Vagina (tissue), 2 donors: ENCODE results near the gene OR2V2.
"Not testable (repeated sequence)": the region's sequence is repeated elsewhere in the genome, so short reads cannot be mapped to it uniquely, and the experiment has no call there.

Experiments used
- POLR2AphosphoS5 ChIP-seq, 2 donors: sonication (generic); formaldehyde crosslinking; IDR thresholded peaks; one replicate each; pipeline ENCODE4 v1.9.0; 2017; ENCODE audit warnings: antibody characterized with exemption in 2 of 2, mild to moderate bottlenecking in 2 of 2, low read depth in 1 of 2; ENCODE audit not compliant: insufficient read depth in 1 of 2
- TF ChIP-seq, protein P1 (sequence below), 3 experiments: fragments of 450-650 bp in 2 of 3; fragments of 200-600 bp in 1 of 3; sonication (generic) in 1 of 3; IDR thresholded peaks; one replicate each; pipeline ENCODE4 v1.5.1; 2017 to 2019; ENCODE audit warnings: antibody characterized with exemption in 3 of 3, mild to moderate bottlenecking in 2 of 3, moderate library complexity in 2 of 3

DNA sequence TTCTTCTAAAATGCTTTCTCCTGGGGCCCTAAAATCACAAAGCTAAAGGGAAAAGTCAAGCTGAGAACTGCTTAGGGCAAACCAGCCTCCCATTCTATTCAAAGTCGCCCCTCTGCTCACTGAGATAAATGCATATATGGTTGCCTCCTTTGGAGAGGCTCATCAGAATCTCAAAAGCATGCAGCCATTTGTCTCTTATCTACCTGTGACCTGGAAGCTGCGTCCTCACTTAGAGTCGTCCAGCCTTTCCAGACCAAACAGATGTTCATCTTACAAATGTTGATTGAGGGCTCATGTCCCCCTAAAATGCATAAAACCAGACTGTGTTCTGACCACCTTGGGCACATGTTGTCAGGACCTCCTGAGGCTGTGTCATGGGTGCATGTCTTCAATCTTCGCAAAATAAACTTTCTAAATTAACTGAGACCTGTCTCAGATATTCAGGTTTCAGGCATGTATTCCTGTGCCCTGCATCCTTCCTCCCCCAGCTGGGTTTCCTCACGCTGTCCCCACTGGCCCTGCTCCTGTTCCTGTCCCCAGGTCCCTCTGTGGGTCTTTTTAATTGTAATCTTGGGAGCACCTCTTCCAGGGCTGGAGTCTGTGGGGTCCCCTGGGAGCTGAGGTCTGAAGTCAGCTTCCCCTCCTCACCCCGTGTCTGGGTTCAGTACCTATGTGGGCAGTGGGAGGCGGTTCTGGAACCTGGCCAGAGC is at the start of gene OR2V2:
- TF ChIP-seq, protein P1, sequence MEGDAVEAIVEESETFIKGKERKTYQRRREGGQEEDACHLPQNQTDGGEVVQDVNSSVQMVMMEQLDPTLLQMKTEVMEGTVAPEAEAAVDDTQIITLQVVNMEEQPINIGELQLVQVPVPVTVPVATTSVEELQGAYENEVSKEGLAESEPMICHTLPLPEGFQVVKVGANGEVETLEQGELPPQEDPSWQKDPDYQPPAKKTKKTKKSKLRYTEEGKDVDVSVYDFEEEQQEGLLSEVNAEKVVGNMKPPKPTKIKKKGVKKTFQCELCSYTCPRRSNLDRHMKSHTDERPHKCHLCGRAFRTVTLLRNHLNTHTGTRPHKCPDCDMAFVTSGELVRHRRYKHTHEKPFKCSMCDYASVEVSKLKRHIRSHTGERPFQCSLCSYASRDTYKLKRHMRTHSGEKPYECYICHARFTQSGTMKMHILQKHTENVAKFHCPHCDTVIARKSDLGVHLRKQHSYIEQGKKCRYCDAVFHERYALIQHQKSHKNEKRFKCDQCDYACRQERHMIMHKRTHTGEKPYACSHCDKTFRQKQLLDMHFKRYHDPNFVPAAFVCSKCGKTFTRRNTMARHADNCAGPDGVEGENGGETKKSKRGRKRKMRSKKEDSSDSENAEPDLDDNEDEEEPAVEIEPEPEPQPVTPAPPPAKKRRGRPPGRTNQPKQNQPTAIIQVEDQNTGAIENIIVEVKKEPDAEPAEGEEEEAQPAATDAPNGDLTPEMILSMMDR (IDR thresholded peaks at IDR 0.05) = not testable (repeated sequence)
- not testable (repeated sequence) for TF ChIP-seq POLR2AphosphoS5 (IDR thresholded peaks at IDR 0.05; ENCODE audit: insufficient read depth in 1 of 2, low read depth in 1 of 2)
